ENCODE results near the gene PINLYP. TPM values are rescaled to one million over a fixed set of nuclear protein-coding genes. Genes with fewer than 3 reads are reported as not detected.

PINLYP gene
- total RNA-seq, 1 experiment from 2014 or later = 11.9 TPM

DNA sequence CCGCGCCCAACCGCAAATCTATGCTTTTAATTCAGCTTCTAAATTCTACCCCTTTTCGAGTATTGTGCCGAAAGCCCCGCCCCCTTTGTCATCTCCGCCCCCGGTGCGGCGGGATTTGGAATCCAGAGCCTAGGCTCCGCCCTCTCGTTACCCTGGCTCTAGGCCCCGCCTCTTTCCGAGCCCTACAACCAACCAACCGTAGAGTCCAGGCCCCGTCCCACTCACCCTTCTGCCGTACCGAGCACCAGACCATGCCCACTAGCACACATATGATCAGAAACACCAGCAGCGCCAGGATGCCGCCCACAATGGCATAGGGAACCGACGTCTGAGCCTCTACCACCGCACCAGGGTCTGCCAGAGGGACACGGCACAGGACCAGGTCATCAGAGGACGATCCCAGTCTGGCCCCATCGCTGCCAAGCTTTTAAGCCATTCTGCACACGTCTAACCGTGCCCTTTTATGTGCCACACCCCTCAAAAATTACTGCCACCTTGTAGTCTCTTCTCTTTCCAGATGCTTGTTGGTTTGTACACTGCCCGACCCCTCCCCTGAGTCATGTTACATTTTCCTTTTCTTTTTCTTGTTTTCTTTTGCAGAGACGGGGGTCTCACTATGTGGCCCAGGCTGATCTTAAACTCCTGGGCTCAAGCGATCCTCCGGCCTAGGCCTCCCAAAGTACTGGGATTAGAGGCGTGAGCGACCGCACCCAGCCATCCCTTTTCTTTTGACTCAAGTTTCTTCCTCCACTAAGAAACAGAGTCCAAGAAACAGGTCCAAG lies 48.5 kb downstream of the PINLYP start:
- no peaks in the 10 kb centered on the region for H4K20me1 ChIP-seq (ENCODE audit: control insufficient read depth, insufficient read depth, insufficient read length)
- no peak overlapping the region for H3K18ac ChIP-seq (ENCODE audit: insufficient read length, low read depth, low read length)
- H3T11ph ChIP-seq (ENCODE audit: low read length) = no peak overlapping the region
- Mint-ChIP-seq H3K4me3 (peak overlapping the region in 1 of 2 experiments; percentile 16; a peak in 1 of 5 replicates), H3K36me3 (ENCODE audit: insufficient read depth in 1 of 3, low read depth in 3 of 3) (peaks cover 11 to 31% (median 13%) of the 10 kb centered on the region in 3 experiments; a peak in 6 of 7 replicates), H3K27me3 (ENCODE audit: low read depth) (peaks cover 20% of the 10 kb centered on the region), H3K9me3 (no peaks in the 10 kb centered on the region; a peak in 1 of 5 replicates), H3K4me1 (peaks cover 23 to 37% of the 10 kb centered on the region in 2 experiments), H3K27ac (peak overlapping the region; percentile 49 to 82 (median 69); a peak in 5 of 7 replicates)
- H2BK12ac ChIP-seq (ENCODE audit: insufficient read length, low read depth, low read length) = no peak overlapping the region
- no peak overlapping the region for H3K14ac ChIP-seq (ENCODE audit: insufficient read depth, low read length)
- H3K4ac ChIP-seq (ENCODE audit: low read depth, low read length) = no peak overlapping the region
- H4K91ac ChIP-seq (ENCODE audit: insufficient read length, low read depth, low read length) = no peak overlapping the region
- H3K9ac ChIP-seq (ENCODE audit: extremely low read depth, insufficient read length, low read length) = no peak overlapping the region
- H2BK20ac ChIP-seq (ENCODE audit: low read depth, low read length, poor library complexity, severe bottlenecking) = no peak overlapping the region
- H3K79me1 ChIP-seq (ENCODE audit: insufficient read depth, low read depth, low read length, poor library complexity, severe bottlenecking) = no peaks in the 10 kb centered on the region
- H2BK120ac ChIP-seq (ENCODE audit: low read depth, low read length, poor library complexity, severe bottlenecking) = no peak overlapping the region
- WGBS (ENCODE audit: extremely low coverage, insufficient read length, low lambda C conversion rate) = no CpG with 5 or more reads among the region's 35 CpGs
- H4K5ac ChIP-seq (ENCODE audit: insufficient read length, low read depth, low read length) = no peak overlapping the region
- no peak overlapping the region for H3K27ac ChIP-seq (ENCODE audit: insufficient read length, low read depth, low read length)
- DNase-seq = peak; percentile 93
- no peak overlapping the region for H3K4me2 ChIP-seq (ENCODE audit: insufficient read depth, insufficient read length, low read length)
- peaks cover 10% of the 10 kb centered on the region for H3K23me2 ChIP-seq (ENCODE audit: insufficient read length, low read depth, low read length, poor library complexity, severe bottlenecking)
- no peak overlapping the region for H4K8ac ChIP-seq (replicated peaks; ENCODE audit: insufficient read length, low read depth, low read length)
- H2BK15ac ChIP-seq (ENCODE audit: low read depth, low read length) = no peak overlapping the region
- H3K79me2 ChIP-seq (ENCODE audit: insufficient read depth, low read length) = no peaks in the 10 kb centered on the region
- H3K9me3 ChIP-seq (ENCODE audit: control insufficient read depth, low read depth, low read length) = no peaks in the 10 kb centered on the region
- no peak overlapping the region for H2BK5ac ChIP-seq (ENCODE audit: insufficient read length, low read length)
- no peak overlapping the region for H2AFZ ChIP-seq (ENCODE audit: low read length)
- TF ChIP-seq, protein P1, sequence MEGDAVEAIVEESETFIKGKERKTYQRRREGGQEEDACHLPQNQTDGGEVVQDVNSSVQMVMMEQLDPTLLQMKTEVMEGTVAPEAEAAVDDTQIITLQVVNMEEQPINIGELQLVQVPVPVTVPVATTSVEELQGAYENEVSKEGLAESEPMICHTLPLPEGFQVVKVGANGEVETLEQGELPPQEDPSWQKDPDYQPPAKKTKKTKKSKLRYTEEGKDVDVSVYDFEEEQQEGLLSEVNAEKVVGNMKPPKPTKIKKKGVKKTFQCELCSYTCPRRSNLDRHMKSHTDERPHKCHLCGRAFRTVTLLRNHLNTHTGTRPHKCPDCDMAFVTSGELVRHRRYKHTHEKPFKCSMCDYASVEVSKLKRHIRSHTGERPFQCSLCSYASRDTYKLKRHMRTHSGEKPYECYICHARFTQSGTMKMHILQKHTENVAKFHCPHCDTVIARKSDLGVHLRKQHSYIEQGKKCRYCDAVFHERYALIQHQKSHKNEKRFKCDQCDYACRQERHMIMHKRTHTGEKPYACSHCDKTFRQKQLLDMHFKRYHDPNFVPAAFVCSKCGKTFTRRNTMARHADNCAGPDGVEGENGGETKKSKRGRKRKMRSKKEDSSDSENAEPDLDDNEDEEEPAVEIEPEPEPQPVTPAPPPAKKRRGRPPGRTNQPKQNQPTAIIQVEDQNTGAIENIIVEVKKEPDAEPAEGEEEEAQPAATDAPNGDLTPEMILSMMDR (conservative IDR thresholded peaks at IDR 0.05) = no peak
- no peak overlapping the region for H2AK5ac ChIP-seq (ENCODE audit: insufficient read length, low read length)
- H3K4me1 ChIP-seq (ENCODE audit: insufficient read depth, low read length) = no peaks in the 10 kb centered on the region; the same call in none of the 2 replicates
- no peak overlapping the region for H3K56ac ChIP-seq (ENCODE audit: insufficient read length, low read depth, low read length)
- no peaks in the 10 kb centered on the region for H3K27me3 ChIP-seq (ENCODE audit: insufficient read depth, low read length)
- no peak overlapping the region for H3K23ac ChIP-seq (ENCODE audit: insufficient read length, low read depth, low read length)

Data from H9 (cell line).